ENCODE data around the gene S100A3.

- TF ChIP-seq CTCF (IDR thresholded peaks at IDR 0.05) = no peak
- no peak for TF ChIP-seq POLR2A (IDR thresholded peaks at IDR 0.05)
Measured at GRCh38 chr1:153566414-153567371, 17.6 kb upstream of the S100A3 start.
